HG03354 (cell line): ENCODE results near the gene CHRND.

Experiments used
- ATAC-seq: cut with Tn5 transposase; IDR thresholded peaks from one replicate; pipeline ENCODE4 v1.9.1; 2021; ENCODE audit warnings: mild to moderate bottlenecking; ENCODE audit not compliant: unreplicated experiment, poor library complexity, severe bottlenecking

CHRND gene

GRCh38 chr2:232502511-232502910 lies 23.4 kb upstream of the CHRND start:
- no peak for ATAC-seq

- ATAC-seq, result no peak
Observed at GRCh38 chr2:232502911-232503808, 22.8 kb upstream of the CHRND start.

GRCh38 chr2:232503809-232504323 lies 22.1 kb upstream of the CHRND start:
- no peak for ATAC-seq

GRCh38 chr2:232504438-232504837 lies 21.5 kb upstream of the CHRND start:
- no peak for ATAC-seq

GRCh38 chr2:232505856-232506255 lies 20.1 kb upstream of the CHRND start:
- ATAC-seq, result no peak

- ATAC-seq, result no peak
Observed at GRCh38 chr2:232506709-232507108, 19.3 kb upstream of the CHRND start.

GRCh38 chr2:232508251-232508650 lies 17.7 kb upstream of the CHRND start:
- ATAC-seq, result no peak

GRCh38 chr2:232511336-232511890 lies 14.5 kb upstream of the CHRND start:
- no peak for ATAC-seq

- ATAC-seq, result no peak
Observed at GRCh38 chr2:232512602-232513001, 13.4 kb upstream of the CHRND start.

GRCh38 chr2:232513353-232513752 lies 12.6 kb upstream of the CHRND start:
- no peak for ATAC-seq

GRCh38 chr2:232515639-232516038 lies 10.3 kb upstream of the CHRND start:
- ATAC-seq, result no peak

- ATAC-seq, result no peak
Observed at GRCh38 chr2:232516551-232516950, 9.4 kb upstream of the CHRND start.

GRCh38 chr2:232518844-232519243 lies 7.1 kb upstream of the CHRND start:
- no peak for ATAC-seq

GRCh38 chr2:232519581-232520438 lies 6.2 kb upstream of the CHRND start, which contains the start of gene PRSS56:
Gene PRSS56 (plus strand): TSS chr2:232520388. CDS start chr2:232520599, 211 bp downstream.
- no peak for ATAC-seq

- no peak for ATAC-seq
Observed at GRCh38 chr2:232520489-232520888, 5.5 kb upstream of the CHRND start.

GRCh38 chr2:232521098-232521497 lies 4.9 kb upstream of the CHRND start:
- no peak for ATAC-seq

- ATAC-seq, result no peak
Observed at GRCh38 chr2:232521959-232522622, 3.9 kb upstream of the CHRND start.

GRCh38 chr2:232522623-232523401 lies 3.1 kb upstream of the CHRND start:
- ATAC-seq, result no peak

GRCh38 chr2:232523402-232523681 lies 2.6 kb upstream of the CHRND start:
- no peak for ATAC-seq
